GM23338 (cell line): Measurements from ENCODE around the gene RAD51AP2.

ENCODE experiments used
- CREB1 ChIP-seq: fragments of 250-450 bp; sonication (Bioruptor Pico); IDR thresholded peaks from 2 replicates; pipeline ENCODE4 v1.5.0; 2020; ENCODE audit warnings: low read depth, mild to moderate bottlenecking, moderate library complexity
- CTCF ChIP-seq, 2 experiments: fragments of 200-600 bp in 1 of 2; sonication (generic) in 1 of 2; conservative IDR thresholded peaks; 2 replicates each; pipeline versions ENCODE4 v1.5.1 to v1.6.1; 2016 to 2017; ENCODE audit warnings: antibody characterized with exemption in 2 of 2, low read depth in 2 of 2, mild to moderate bottlenecking in 2 of 2, moderate library complexity in 1 of 2
- EZH2 ChIP-seq: fragments of 200-600 bp; sonication (generic); IDR thresholded peaks from one replicate; pipeline ENCODE4 v1.8.0; 2017; ENCODE audit warnings: antibody characterized with exemption, mild to moderate bottlenecking, low read depth; ENCODE audit not compliant: unreplicated experiment
- POLR2AphosphoS5 ChIP-seq: IDR thresholded peaks from 2 replicates; pipeline ENCODE4 v1.6.1; 2016; ENCODE audit warnings: antibody characterized with exemption, low read depth
- REST ChIP-seq: IDR thresholded peaks from one replicate; pipeline ENCODE4 v1.6.1; 2018; ENCODE audit warnings: antibody characterized with exemption; ENCODE audit not compliant: unreplicated experiment

DNA sequence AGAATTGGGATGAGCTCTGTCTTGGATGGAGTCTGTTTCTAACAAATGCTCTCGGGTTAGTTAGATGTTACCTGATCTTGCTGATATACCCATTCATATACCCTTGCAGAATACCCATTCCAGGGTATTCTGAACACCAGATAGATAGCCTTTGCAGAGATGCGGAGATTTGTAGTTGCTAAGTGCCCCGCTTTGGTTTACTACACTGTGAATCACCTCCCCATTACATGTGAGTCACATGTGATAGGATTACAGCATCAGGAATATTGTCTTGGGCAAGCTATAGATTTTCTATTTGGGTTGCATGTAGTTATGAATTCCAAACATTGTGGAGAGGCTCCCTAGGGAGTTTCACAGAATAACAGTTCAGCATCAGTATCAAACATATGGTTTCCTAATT, 26.0 kb upstream of the RAD51AP2 start:
- no peak for TF ChIP-seq CTCF (conservative IDR thresholded peaks at IDR 0.05; ENCODE audit: low read depth in 2 of 2)
- TF ChIP-seq CREB1 (CRISPR knock-in tag): no peak
- no peak for TF ChIP-seq REST
- no peak for TF ChIP-seq POLR2AphosphoS5
- no peak for TF ChIP-seq EZH2
